MM.1S (cell line): ENCODE measurements around the gene VPS9D1.

Experiments used
- CTCF ChIP-seq: fragments of 300-600 bp; sonication (generic); IDR thresholded peaks from 2 replicates; pipeline ENCODE4 v1.5.1; 2016; ENCODE audit warnings: antibody characterized with exemption, low read length, mixed read lengths
- EZH2 ChIP-seq: fragments of 300-600 bp; sonication (generic); optimal IDR thresholded peaks from 2 replicates; pipeline ENCODE3; 2017; ENCODE audit warnings: low read depth, mild to moderate bottlenecking, antibody characterized with exemption, low read length, mixed read lengths
- EZH2phosphoT487 ChIP-seq: fragments of 300-600 bp; sonication (generic); IDR thresholded peaks from 2 replicates; pipeline ENCODE4 v1.6.1; 2018; ENCODE audit warnings: antibody characterized with exemption, low read length

- TF ChIP-seq CTCF (no peak), EZH2 (no peak), EZH2phosphoT487 (no peak)
These were observed 42.4 kb downstream of the VPS9D1 start for GRCh38 chr16:89678258-89678657.
